ENCODE results near the gene NIT1.

NIT1 gene

GRCh38 chr1:161100556-161100955 is 17.3 kb upstream of the NIT1 start:
- TF ChIP-seq ESRRG (CRISPR knock-in tag; IDR thresholded peaks at IDR 0.05) = no peak
- no peak for TF ChIP-seq ZFP30 (CRISPR knock-in tag; IDR thresholded peaks at IDR 0.05)
- TF ChIP-seq TCF4 (CRISPR knock-in tag; IDR thresholded peaks at IDR 0.05; ENCODE audit: borderline replicate concordance) = no peak
- ATAC-seq = no peak

- no peak for ATAC-seq
- TF ChIP-seq TSHZ2 (CRISPR knock-in tag; IDR thresholded peaks at IDR 0.05) (no peak), PPARA (CRISPR knock-in tag; IDR thresholded peaks at IDR 0.05; ENCODE audit: borderline replicate concordance) (no peak), TCF4 (CRISPR knock-in tag; IDR thresholded peaks at IDR 0.05; ENCODE audit: borderline replicate concordance) (no peak)
Observed at GRCh38 chr1:161106431-161106830, 11.5 kb upstream of the NIT1 start.

DNA sequence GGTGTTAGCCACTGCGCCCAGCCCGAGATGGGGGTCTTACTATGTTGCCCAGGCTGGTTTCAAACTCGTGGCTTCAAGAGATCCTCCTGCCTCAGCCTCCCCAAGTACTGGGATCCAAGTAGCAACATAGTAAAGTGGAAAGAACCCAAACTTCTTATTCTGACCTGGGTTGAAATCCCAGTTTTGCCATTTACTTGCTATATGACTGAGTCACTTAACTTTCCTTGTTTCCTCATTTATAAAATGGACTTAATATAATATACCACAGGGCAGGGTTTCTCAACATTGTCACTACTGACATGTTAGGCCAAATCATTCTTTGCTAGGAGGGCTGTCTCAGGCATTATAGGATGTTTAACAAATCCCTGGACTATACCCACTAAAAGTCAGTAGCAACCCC is 6.8 kb upstream of the NIT1 start:
- no peak for TF ChIP-seq ZC3H10 (CRISPR knock-in tag; IDR thresholded peaks at IDR 0.05)
- no peak for ATAC-seq

DNA sequence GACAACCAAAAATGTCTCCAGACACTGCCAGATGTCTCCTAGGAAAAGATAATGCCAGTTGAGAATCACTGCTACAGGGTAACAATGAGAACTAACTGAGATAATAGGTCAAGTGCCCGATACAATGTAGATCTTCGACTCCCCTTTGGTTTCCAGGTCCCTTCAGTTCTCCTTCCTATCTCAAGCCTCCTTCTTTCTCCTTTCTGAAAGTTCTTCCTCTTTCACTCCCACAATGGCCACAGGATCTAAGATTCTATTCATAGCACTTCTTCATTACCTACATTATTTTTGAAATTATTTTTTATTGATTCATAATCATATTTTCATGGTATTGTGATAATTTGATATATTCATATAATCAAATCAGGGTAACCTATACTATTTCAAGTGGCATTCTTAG is 6.4 kb upstream of the NIT1 start:
- ATAC-seq = no peak
- TF ChIP-seq GLIS3 (CRISPR knock-in tag; IDR thresholded peaks at IDR 0.05) = no peak
- TF ChIP-seq BACH2 (CRISPR knock-in tag; IDR thresholded peaks at IDR 0.05; ENCODE audit: borderline replicate concordance) = no peak
- no peak for TF ChIP-seq ISL1 (CRISPR knock-in tag; IDR thresholded peaks at IDR 0.05)

DNA sequence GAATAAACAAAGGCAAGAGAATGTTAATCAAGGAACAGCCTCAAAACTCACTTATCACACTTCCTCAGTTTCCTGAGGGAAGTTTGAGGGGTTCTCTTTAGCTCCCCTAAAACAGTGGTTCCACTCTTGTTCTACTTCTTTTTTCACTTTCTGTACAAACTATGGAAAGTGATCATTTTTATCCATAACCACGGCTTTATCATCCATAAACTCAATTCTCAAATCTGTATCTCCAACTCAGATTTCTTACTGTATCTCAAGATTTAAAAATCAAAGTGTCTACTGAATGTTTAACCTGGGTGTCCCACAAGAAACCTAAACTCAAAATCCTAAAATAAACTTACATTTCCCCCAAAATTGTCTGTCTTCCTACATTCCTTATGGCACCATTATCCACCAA is 4.0 kb upstream of the NIT1 start:
- TF ChIP-seq CSRNP3 (CRISPR knock-in tag; IDR thresholded peaks at IDR 0.05) (no peak), BACH2 (CRISPR knock-in tag; IDR thresholded peaks at IDR 0.05; ENCODE audit: borderline replicate concordance) (no peak), GLIS3 (CRISPR knock-in tag; IDR thresholded peaks at IDR 0.05) (no peak), TCF4 (CRISPR knock-in tag; IDR thresholded peaks at IDR 0.05; ENCODE audit: borderline replicate concordance) (no peak), PPARA (CRISPR knock-in tag; IDR thresholded peaks at IDR 0.05; ENCODE audit: borderline replicate concordance) (no peak)
- no peak for ATAC-seq

GRCh38 chr1:161114556-161114955 is 3.3 kb upstream of the NIT1 start:
- no peak for ATAC-seq

More at GRCh38 chr1:161114556-161114955, 3.3 kb upstream of the NIT1 start:
- TF ChIP-seq OSR1 (CRISPR knock-in tag; IDR thresholded peaks at IDR 0.05) (no peak), ZNF565 (CRISPR knock-in tag; conservative IDR thresholded peaks at IDR 0.05; ENCODE audit: low read depth) (no peak), TOX (CRISPR knock-in tag; IDR thresholded peaks at IDR 0.05; ENCODE audit: borderline replicate concordance) (no peak), ZFP3 (CRISPR knock-in tag; IDR thresholded peaks at IDR 0.05) (no peak), CSRNP3 (CRISPR knock-in tag; IDR thresholded peaks at IDR 0.05) (no peak), GLIS3 (CRISPR knock-in tag; IDR thresholded peaks at IDR 0.05) (no peak), ESRRG (CRISPR knock-in tag; IDR thresholded peaks at IDR 0.05) (no peak)
- TF ChIP-seq, protein P1, sequence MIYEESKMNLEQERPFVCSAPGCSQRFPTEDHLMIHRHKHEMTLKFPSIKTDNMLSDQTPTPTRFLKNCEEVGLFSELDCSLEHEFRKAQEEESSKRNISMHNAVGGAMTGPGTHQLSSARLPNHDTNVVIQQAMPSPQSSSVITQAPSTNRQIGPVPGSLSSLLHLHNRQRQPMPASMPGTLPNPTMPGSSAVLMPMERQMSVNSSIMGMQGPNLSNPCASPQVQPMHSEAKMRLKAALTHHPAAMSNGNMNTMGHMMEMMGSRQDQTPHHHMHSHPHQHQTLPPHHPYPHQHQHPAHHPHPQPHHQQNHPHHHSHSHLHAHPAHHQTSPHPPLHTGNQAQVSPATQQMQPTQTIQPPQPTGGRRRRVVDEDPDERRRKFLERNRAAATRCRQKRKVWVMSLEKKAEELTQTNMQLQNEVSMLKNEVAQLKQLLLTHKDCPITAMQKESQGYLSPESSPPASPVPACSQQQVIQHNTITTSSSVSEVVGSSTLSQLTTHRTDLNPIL (CRISPR knock-in tag; IDR thresholded peaks at IDR 0.05; ENCODE audit: low read depth) = no peak
